HUES64 (cell line): Measurements from ENCODE around the gene OBSL1.

Source experiments
- H3K27ac ChIP-seq: 2 replicates; pipeline ENCODE4 v1.7.0; 2013; ENCODE audit warnings: low read depth, low read length, inconsistent platforms
- H3K27me3 ChIP-seq: 2 replicates; pipeline ENCODE4 v1.6.1; 2013; ENCODE audit warnings: mild to moderate bottlenecking, low read length; ENCODE audit not compliant: insufficient read depth
- H3K36me3 ChIP-seq: 2 replicates; pipeline ENCODE4 v1.6.1; 2013; ENCODE audit warnings: mild to moderate bottlenecking, low read length; ENCODE audit not compliant: insufficient read depth
- H3K4me1 ChIP-seq: 2 replicates; pipeline ENCODE4 v1.6.1; 2013; ENCODE audit warnings: mild to moderate bottlenecking, low read length, moderate library complexity; ENCODE audit not compliant: insufficient read depth
- H3K4me3 ChIP-seq: 2 replicates; pipeline ENCODE4 v1.5.1; 2013; ENCODE audit warnings: mild to moderate bottlenecking, low read length, moderate library complexity
- H3K9ac ChIP-seq: 2 replicates; pipeline ENCODE4 v1.6.1; 2013; ENCODE audit warnings: mild to moderate bottlenecking, low read depth, low read length
- H3K9me3 ChIP-seq: 2 replicates; pipeline ENCODE4 v1.6.1; 2013; ENCODE audit warnings: low read depth, low read length; ENCODE audit not compliant: insufficient read depth
- WGBS: fragments of 150-250, 120-280 bp; methylation state at CpG from one replicate; pipeline ENCODE4 v1.1.7; 2013; ENCODE audit warnings: missing lambda C conversion rate; 5-methylcytosine and 5-hydroxymethylcytosine counted together

The OBSL1 gene

DNA sequence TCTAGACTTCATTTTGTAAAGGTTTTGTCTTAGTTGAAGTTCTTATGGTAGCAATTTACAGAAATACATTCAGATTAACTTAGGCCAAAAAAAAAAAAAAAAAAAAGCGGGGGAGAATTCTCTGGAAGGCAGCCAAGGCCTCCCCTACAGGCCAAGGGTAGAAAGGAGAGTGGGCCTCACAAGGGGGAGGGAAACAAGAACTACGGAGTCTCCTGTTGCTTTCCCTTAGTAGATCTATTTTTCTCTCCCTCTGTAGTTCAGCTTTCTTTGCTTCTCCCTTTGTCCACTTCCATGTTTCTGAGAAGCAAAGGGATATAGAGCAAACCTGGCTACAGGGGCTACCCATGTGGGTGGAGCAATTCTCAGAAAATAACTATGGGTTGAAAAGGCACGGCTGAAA, 23.9 kb upstream of the OBSL1 start:
- 65% methylated on average over 2 of the region's 3 CpGs for WGBS
- Histone ChIP-seq H3K9ac (no peak overlapping the region), H3K36me3 (no peaks in the 10 kb centered on the region), H3K4me3 (no peak overlapping the region), H3K27ac (peak overlapping the region; percentile 53), H3K27me3 (no peaks in the 10 kb centered on the region), H3K9me3 (no peaks in the 10 kb centered on the region), H3K4me1 (peaks cover 18% of the 10 kb centered on the region)

DNA sequence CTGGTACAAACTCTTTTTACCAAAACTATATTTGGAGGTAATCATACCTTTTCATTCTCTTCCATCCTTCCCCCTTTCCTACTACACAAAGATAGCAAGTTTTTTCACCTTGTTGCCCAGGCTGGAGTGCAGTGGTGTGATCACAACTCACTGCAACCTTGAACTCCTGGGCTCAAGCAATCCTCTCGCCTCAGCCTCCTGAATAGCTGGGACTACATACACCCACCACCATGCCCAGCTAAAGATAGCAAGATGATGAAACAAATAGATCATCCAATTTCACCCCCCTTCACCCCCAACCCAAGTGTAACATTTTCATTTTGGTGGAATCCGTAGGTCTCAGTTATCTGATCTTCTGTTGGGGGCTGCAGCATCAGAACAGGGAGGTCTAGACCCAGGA, 21.8 kb upstream of the OBSL1 start:
- Histone ChIP-seq H3K36me3 (no peaks in the 10 kb centered on the region), H3K4me3 (no peak overlapping the region), H3K9ac (no peak overlapping the region), H3K27ac (no peak overlapping the region), H3K9me3 (no peaks in the 10 kb centered on the region), H3K4me1 (peaks cover 18% of the 10 kb centered on the region), H3K27me3 (no peaks in the 10 kb centered on the region)
- whole genome bisulfite sequencing: 89% methylated on average over 2 of the region's 2 CpGs

GRCh38 chr2:219592736-219593135, 21.4 kb upstream of the OBSL1 start:
- Histone ChIP-seq H3K9ac (0 out of 2 replicates have a peak overlapping the region, but pooled peaks have one; percentile 36), H3K9me3 (no peaks in the 10 kb centered on the region), H3K27ac (no peak overlapping the region), H3K27me3 (no peaks in the 10 kb centered on the region), H3K4me1 (peaks cover 18% of the 10 kb centered on the region), H3K4me3 (no peak overlapping the region), H3K36me3 (no peaks in the 10 kb centered on the region)
- 89% methylated on average over 6 of the region's 6 CpGs for WGBS

DNA sequence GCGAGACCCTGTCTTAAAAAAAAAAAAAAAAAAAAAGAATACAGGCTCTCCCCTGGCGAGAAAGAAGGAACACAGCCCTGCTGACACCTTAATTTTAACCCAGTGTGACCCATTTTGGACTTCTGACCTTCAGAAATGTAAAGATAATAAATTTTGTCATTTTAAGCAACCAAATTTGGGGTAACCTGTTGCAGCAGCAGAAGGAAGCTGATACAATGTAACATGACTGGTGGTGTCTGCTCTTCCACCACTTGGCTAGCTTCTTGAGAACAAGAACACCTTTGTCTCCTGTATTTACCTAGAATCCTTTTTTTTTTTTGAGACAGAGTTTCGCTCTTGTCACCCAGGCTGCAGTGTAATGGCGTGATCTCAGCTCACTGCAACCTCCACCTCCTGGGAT, 19.8 kb upstream of the OBSL1 start:
- peaks cover 8% of the 10 kb centered on the region; the same call in 1 of the 2 replicates for H3K4me1 ChIP-seq
- no peak overlapping the region for H3K4me3 ChIP-seq
- no peaks in the 10 kb centered on the region for H3K36me3 ChIP-seq
- WGBS: 54% methylated on average over 4 of the region's 4 CpGs
- H3K27ac ChIP-seq: no peak overlapping the region
- peaks cover 2% of the 10 kb centered on the region; the same call in 1 of the 2 replicates for H3K27me3 ChIP-seq
- no peaks in the 10 kb centered on the region for H3K9me3 ChIP-seq
- H3K9ac ChIP-seq: no peak overlapping the region

DNA sequence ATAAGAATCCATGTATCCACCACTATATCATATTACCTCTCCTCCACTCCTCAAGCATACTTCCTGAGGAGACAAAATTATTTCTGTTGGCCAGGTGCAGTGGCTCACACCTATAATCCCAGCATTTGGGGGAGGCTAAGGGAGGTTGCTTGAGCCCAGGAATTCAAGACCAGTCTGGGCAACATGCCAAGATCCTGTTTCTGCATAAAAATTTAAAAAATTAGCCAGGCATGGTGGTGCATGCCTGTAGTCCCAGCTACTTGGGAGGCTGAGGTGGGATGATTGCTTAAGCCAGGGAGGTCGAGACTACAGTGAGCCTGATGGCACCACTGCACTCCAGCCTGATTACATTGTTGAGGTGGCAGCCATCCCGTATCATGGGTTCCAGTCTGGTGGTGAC, 10.0 kb upstream of the OBSL1 start:
- H3K9me3 ChIP-seq: no peaks in the 10 kb centered on the region
- H3K9ac ChIP-seq: no peak overlapping the region
- no peaks in the 10 kb centered on the region for H3K27me3 ChIP-seq
- H3K4me3 ChIP-seq: no peak overlapping the region
- no peaks in the 10 kb centered on the region for H3K36me3 ChIP-seq
- WGBS: 87% methylated on average over 2 of the region's 2 CpGs
- H3K4me1 ChIP-seq: peaks cover 22% of the 10 kb centered on the region
- H3K27ac ChIP-seq: no peak overlapping the region

DNA sequence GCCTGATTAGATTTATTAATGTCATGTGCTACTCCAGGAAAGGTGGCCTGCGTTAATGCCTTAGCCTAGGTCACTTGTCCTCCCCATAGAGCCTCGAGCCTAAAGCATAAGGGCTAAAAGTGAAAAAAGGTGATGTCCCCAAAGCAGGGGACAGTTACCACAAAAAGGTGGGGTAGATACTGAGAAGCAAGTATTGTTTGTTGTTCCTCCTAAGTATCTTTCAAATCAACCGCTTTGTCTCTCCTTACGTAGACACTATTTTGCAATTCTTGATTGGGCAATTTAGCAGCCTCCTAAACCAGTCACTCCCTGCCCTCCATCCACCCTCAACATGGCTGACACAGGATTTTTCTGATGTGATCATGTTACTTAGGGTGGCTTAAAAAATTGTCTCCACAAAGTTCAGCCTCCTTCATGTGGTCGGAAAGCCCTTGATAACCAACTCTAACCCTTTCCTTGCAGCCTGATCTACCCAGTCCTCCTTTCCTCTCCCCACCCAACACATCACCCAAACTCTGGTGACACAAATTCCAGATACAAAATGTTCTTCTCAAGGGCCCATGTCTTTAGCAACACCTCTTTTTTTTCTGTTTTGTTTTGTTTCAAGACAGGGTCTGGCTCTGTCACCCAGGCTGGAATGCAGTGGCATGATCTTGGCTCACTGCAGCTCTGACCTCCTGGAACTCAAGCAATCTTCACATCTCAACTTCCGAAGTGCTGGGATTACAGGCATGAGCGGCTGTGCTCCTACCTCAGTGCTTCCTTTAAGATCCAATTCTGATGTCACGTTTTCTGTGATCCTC, 7.7 kb upstream of the OBSL1 start:
- WGBS: 90% methylated on average over 8 of the region's 8 CpGs
- Histone ChIP-seq H3K9me3 (no peaks in the 10 kb centered on the region), H3K36me3 (no peaks in the 10 kb centered on the region), H3K27me3 (no peaks in the 10 kb centered on the region), H3K4me1 (peaks cover 24% of the 10 kb centered on the region), H3K9ac (no peak overlapping the region), H3K4me3 (no peak overlapping the region), H3K27ac (no peak overlapping the region)

- Histone ChIP-seq H3K36me3 (no peaks in the 10 kb centered on the region), H3K27ac (no peak overlapping the region), H3K9ac (no peak overlapping the region), H3K4me1 (peaks cover 31% of the 10 kb centered on the region), H3K27me3 (no peaks in the 10 kb centered on the region), H3K4me3 (peak overlapping the region; percentile 28; the same call in 1 of the 2 replicates), H3K9me3 (no peaks in the 10 kb centered on the region)
- WGBS: 28% methylated on average over 14 of the region's 15 CpGs
These were observed 5.4 kb upstream of the OBSL1 start for GRCh38 chr2:219576505-219577388.

DNA sequence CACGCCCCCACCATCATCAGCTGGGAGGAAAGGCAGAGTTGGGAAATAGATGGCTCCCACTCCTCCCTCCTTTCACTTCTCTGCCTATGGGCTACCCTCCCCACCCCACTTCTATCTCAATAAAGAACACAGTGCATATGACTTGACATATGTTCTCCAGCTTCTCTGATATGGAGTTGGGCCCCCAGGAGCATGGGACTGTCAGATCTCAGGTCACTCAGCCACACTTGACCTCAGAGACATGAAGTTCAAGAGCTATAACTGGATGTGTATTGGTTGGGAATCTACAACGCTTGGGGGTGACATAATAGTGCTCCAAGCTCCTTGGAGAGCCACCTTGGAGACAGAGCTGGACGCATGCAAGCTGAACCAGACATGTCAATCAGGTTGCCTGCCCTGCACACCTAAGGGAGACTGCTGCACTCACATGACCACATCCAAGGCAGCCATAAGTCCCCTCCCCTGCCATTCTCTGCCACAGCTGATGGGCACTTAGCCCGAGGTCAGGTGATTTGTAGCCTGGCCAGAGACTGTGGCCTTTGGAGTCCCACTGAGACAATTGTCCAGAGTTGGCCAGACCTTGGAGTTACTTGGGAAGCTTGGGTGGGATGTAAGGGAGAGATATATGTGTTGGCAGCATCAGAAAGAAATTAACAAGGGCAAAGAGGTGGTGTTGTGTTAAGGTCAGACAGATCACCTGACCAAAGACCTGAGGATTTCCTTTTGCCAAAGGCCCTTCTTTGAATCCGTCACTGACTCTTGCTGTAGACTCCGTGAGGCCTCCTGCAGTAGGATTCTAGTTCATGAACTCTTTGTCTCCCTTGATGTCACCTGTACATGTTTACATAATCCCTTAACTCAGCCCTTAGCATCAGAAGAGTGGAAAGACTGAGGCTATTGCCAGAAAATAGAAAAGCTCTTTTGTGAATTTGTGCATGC, 4.5 kb upstream of the OBSL1 start:
- H3K9ac ChIP-seq: no peak overlapping the region
- H3K27ac ChIP-seq: no peak overlapping the region
- H3K4me1 ChIP-seq: peaks cover 34% of the 10 kb centered on the region
- H3K9me3 ChIP-seq: no peaks in the 10 kb centered on the region
- H3K36me3 ChIP-seq: no peaks in the 10 kb centered on the region
- WGBS: 86% methylated on average over 6 of the region's 6 CpGs
- no peak overlapping the region for H3K4me3 ChIP-seq
- H3K27me3 ChIP-seq: no peaks in the 10 kb centered on the region

GRCh38 chr2:219574484-219575311, 3.4 kb upstream of the OBSL1 start:
- no peak overlapping the region for H3K27ac ChIP-seq
- H3K9ac ChIP-seq: no peak overlapping the region
- no peaks in the 10 kb centered on the region for H3K9me3 ChIP-seq
- H3K4me3 ChIP-seq: no peak overlapping the region
- 91% methylated on average over 22 of the region's 22 CpGs for WGBS
- H3K27me3 ChIP-seq: peaks cover 9% of the 10 kb centered on the region
- H3K4me1 ChIP-seq: peaks cover 38% of the 10 kb centered on the region
- peaks cover 3% of the 10 kb centered on the region for H3K36me3 ChIP-seq

DNA sequence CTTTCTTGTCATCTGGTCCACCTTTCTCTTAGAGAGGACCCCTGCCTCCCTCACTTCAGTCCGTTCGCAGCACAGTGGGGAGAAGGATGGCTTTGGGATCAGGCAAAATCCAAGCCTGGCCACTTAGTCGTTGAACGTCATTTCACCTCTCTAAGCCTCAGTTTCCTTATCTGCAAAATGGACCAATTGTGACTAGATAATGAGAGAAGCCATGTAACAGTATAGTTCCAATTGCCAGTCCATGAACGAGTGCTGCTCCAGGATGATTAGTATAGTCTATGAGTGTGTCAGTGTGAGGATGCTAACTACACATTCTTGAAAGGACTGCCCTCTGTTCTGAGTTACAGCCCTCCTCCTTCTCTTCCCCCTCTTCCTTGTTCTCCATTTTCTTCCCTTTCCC, 1.8 kb upstream of the OBSL1 start:
- Histone ChIP-seq H3K27ac (no peak overlapping the region), H3K27me3 (peaks cover 13% of the 10 kb centered on the region), H3K4me3 (no peak overlapping the region), H3K4me1 (peaks cover 37% of the 10 kb centered on the region), H3K9ac (no peak overlapping the region), H3K36me3 (peaks cover 13% of the 10 kb centered on the region), H3K9me3 (no peaks in the 10 kb centered on the region)
- WGBS: 89% methylated on average over 5 of the region's 5 CpGs
